Midbrain (tissue), 1 donor: ENCODE results near the gene DAB2IP.
"Not testable (repeated sequence)": the region's sequence is repeated elsewhere in the genome, so short reads cannot be mapped to it uniquely, and the experiment has no call there.

Experiments
- DNase-seq: peaks from one replicate; lab custom pipeline; 2025; lab: John Stamatoyannopoulos, UW

The DAB2IP gene

GRCh38 chr9:121725008-121725775, 73.8 kb downstream of the DAB2IP start:
- DNase-seq = peak; percentile 29

GRCh38 chr9:121727295-121728020, 76.0 kb downstream of the DAB2IP start:
- no peak for DNase-seq

- no peak for DNase-seq
These were observed 77.5 kb downstream of the DAB2IP start for GRCh38 chr9:121728916-121729315.

- DNase-seq = no peak
These were observed 78.5 kb downstream of the DAB2IP start for GRCh38 chr9:121729769-121730562.

GRCh38 chr9:121731090-121731489, 79.7 kb downstream of the DAB2IP start:
- DNase-seq = no peak

- no peak for DNase-seq
These were observed 80.5 kb downstream of the DAB2IP start for GRCh38 chr9:121731919-121732318.

GRCh38 chr9:121732389-121732788, 81.0 kb downstream of the DAB2IP start:
- no peak for DNase-seq

GRCh38 chr9:121732886-121733285, 81.5 kb downstream of the DAB2IP start:
- no peak for DNase-seq

GRCh38 chr9:121734465-121734864, 83.0 kb downstream of the DAB2IP start:
- DNase-seq = no peak

GRCh38 chr9:121735065-121735792, 83.8 kb downstream of the DAB2IP start:
- no peak for DNase-seq

- no peak for DNase-seq
These were observed 84.6 kb downstream of the DAB2IP start for GRCh38 chr9:121735793-121736770.

GRCh38 chr9:121736934-121737462, 85.6 kb downstream of the DAB2IP start:
- DNase-seq = no peak

- DNase-seq = no peak
These were observed 86.1 kb downstream of the DAB2IP start for GRCh38 chr9:121737481-121737931.

- DNase-seq = no peak
These were observed 87.0 kb downstream of the DAB2IP start for GRCh38 chr9:121738411-121738810.

GRCh38 chr9:121738968-121739367, 87.5 kb downstream of the DAB2IP start:
- no peak for DNase-seq

- no peak for DNase-seq
These were observed 88.5 kb downstream of the DAB2IP start for GRCh38 chr9:121739971-121740370.

GRCh38 chr9:121741228-121741918, 89.9 kb downstream of the DAB2IP start:
- no peak for DNase-seq

GRCh38 chr9:121741919-121742283, 90.5 kb downstream of the DAB2IP start:
- not testable (repeated sequence) for DNase-seq

GRCh38 chr9:121742923-121743322, 91.5 kb downstream of the DAB2IP start:
- DNase-seq = no peak
